Measurements from ENCODE around the gene MYZAP. TPM values are rescaled to one million over a fixed set of nuclear protein-coding genes. Genes with fewer than 3 reads are reported as not detected.
A peak's percentile ranks its signal among the peaks of the same experiment; 100 is the strongest.

Gene MYZAP
- total and polyA plus RNA-seq, 2 of the 13 experiments (the other 11 are each of a cell fraction or from before 2014, with no cell fraction given): not detected

- peaks cover 0 to 11% of the 10 kb centered on the region in 2 experiments; a peak in 1 of 5 replicates for H3K27me3 ChIP-seq (ENCODE audit: control insufficient read depth in 1 of 2, insufficient read depth in 2 of 2, low read length in 2 of 2)
- H4K20me1 ChIP-seq (ENCODE audit: insufficient read depth, low read length): no peaks in the 10 kb centered on the region
- no peaks in the 10 kb centered on the region for H3K36me3 ChIP-seq (replicated peaks in 1 of 2; ENCODE audit: control insufficient read depth in 1 of 2, insufficient read depth in 2 of 2, low read length in 2 of 2)
- H3K79me2 ChIP-seq (ENCODE audit: insufficient read depth, low read length): no peaks in the 10 kb centered on the region
- ATAC-seq (peak; percentile 70), FAIRE-seq (no peak), DNase-seq (ENCODE audit: low spot score) (peak; percentile 16)
- BruUV-seq (replicated peaks): no TSS peak
- no peak overlapping the region for H3K4me3 ChIP-seq (replicated peaks in 1 of 3; ENCODE audit: insufficient read depth in 1 of 3, low read depth in 2 of 3, low read length in 3 of 3)
- H3K27ac ChIP-seq (ENCODE audit: extremely low read length, insufficient read depth, low read length): no peak overlapping the region
- 20% methylated on average over 10 of the region's 10 CpGs for WGBS (ENCODE audit: low lambda C conversion rate)
- CTCF ChIA-PET (ENCODE audit: low intra/inter-chr PET ratio, low total read pairs): interaction anchor here (1.4 kb wide), 1 partner anchor 194 kb away, joined by 7 read pairs; no protein-coding TSS in a partner anchor
- in situ Hi-C loops (cut with HindIII; ENCODE audit: extremely low pct_ligation_motif_present, low pct_unique_long_range_greater_than_20kb) (no loop called here), intact Hi-C loops (cut with micrococcal nuclease; ENCODE audit: unreplicated experiment) (loop anchor here (5.0 kb wide), 1 partner anchor 195 kb away; no protein-coding TSS in a partner anchor)
- H3K4me1 ChIP-seq (ENCODE audit: insufficient read depth, low read length): peaks cover 6% of the 10 kb centered on the region; the same call in 1 of the 2 replicates
- TF ChIP-seq, protein P1, sequence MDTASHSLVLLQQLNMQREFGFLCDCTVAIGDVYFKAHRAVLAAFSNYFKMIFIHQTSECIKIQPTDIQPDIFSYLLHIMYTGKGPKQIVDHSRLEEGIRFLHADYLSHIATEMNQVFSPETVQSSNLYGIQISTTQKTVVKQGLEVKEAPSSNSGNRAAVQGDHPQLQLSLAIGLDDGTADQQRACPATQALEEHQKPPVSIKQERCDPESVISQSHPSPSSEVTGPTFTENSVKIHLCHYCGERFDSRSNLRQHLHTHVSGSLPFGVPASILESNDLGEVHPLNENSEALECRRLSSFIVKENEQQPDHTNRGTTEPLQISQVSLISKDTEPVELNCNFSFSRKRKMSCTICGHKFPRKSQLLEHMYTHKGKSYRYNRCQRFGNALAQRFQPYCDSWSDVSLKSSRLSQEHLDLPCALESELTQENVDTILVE (CRISPR knock-in tag; IDR thresholded peaks at IDR 0.05): no peak
- TF ChIP-seq E2F5 (CRISPR knock-in tag; conservative IDR thresholded peaks at IDR 0.05) (no peak), STAG1 (CRISPR knock-in tag; IDR thresholded peaks at IDR 0.05) (peak; percentile 44; the same call in 1 of the 2 replicates), CTCF (CRISPR knock-in tag; IDR thresholded peaks at IDR 0.05) (peak; percentile 52), TEAD3 (CRISPR knock-in tag; optimal IDR thresholded peaks at IDR 0.05; ENCODE audit: borderline replicate concordance) (peak; percentile 29)
- H2AFZ ChIP-seq (ENCODE audit: low read length): no peak overlapping the region
- H3K9ac ChIP-seq (ENCODE audit: insufficient read depth, low read depth, low read length): no peak overlapping the region
- H3K4me2 ChIP-seq (ENCODE audit: low read depth, low read length): peak overlapping the region; percentile 5; the same call in 1 of the 2 replicates
- no peaks in the 10 kb centered on the region for H3K9me3 ChIP-seq (ENCODE audit: low read length)
- POLR2A ChIA-PET: no interaction called here
Observed at GRCh38 chr15:57667171-57667849, 75.6 kb downstream of the MYZAP start.
